Activated naive CD8-positive, alpha-beta T cell (primary cell): ENCODE results near the gene PLAC9.
"Not testable (repeated sequence)": the region's sequence is repeated elsewhere in the genome, so short reads cannot be mapped to it uniquely, and the experiment has no call there.

Experiments
- H3K27ac Mint-ChIP-seq: one replicate; pipeline ENCODE4 v1.8.0; 2021; ENCODE audit warnings: mixed read lengths
- H3K27me3 Mint-ChIP-seq: one replicate; pipeline ENCODE4 v1.8.0; 2021; ENCODE audit warnings: mixed read lengths
- H3K36me3 Mint-ChIP-seq: one replicate; pipeline ENCODE4 v1.8.0; 2021; ENCODE audit warnings: mixed read lengths
- H3K4me1 Mint-ChIP-seq: one replicate; pipeline ENCODE4 v1.8.0; 2021; ENCODE audit warnings: low read depth, mixed read lengths
- H3K4me3 Mint-ChIP-seq: one replicate; pipeline ENCODE4 v1.8.0; 2021; ENCODE audit warnings: mild to moderate bottlenecking, mixed read lengths
- H3K9me3 Mint-ChIP-seq: one replicate; pipeline ENCODE4 v1.8.0; 2021; ENCODE audit warnings: low read depth, mixed read lengths

Gene PLAC9

DNA sequence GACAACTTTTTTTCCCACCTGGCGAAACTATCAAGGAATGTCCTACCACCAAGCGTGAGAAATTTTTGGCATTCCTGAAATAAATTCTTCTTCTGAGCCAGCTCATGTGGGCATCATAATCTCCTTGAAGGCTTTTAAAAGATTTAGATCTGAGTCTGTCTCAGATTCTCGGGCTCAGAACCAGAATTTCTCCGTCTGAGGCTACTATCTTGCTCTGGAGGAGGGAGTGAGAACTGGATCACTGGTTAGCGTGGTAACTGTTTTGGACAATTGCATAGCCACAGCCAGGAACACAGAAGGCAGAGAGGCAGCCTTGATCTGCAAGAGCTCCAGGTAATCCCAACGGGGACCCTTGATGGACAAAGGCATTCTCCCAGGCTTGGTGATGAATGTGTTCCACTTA lies 1.0 kb upstream of the PLAC9 start:
- Mint-ChIP-seq H3K36me3 (no peaks in the 10 kb centered on the region), H3K27me3 (peaks cover 18% of the 10 kb centered on the region), H3K4me3 (no peak overlapping the region)

DNA sequence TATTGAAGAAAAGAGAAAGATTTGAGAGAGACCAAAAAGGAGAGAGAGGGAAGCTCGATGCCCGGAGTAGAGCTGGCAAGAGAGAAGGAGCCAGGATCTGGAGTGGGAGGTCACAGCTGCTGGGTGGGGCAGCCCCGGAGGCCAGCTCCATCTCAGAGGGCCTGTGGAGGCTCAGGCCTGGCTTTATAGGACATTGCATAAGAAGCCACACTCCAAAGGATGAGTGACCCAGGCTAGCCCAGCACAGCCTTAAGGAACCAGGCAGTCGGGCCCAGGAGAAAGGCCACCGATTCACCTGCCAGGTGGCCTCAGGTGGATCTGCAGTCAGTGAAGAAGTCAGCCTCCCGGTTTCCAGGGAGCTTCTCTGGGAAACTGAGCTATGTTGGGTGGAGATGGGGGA lies 676 bp downstream of the PLAC9 start:
- Mint-ChIP-seq H3K4me3 (no peak overlapping the region), H3K4me1 (peaks cover 7% of the 10 kb centered on the region)

More for the DNA sequence above, 1.0 kb upstream of the PLAC9 start:
- H3K9me3 Mint-ChIP-seq, result no peaks in the 10 kb centered on the region
- H3K4me1 Mint-ChIP-seq, result peaks cover 7% of the 10 kb centered on the region
- H3K27ac Mint-ChIP-seq, result no peak overlapping the region

DNA sequence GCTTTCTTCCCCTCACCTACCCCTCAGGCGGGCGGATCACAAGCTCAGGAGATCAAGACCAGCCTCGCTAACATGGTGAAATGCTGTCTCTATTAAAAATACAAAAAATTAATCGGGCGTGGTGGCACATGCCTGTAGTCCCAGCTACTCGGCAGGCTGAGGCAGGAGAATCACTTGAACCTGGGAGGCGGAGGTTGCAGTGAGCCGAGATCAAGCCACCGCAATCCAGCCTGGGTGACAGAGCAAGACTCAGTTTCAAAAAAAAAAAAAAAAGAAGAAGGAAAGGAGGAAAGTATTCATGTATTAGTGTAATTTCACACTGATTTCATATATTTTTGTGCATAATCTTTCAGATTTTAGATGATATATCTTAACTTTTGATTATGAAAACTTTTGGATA lies 1.2 kb downstream of the PLAC9 start:
- not testable (repeated sequence) for H3K4me3 Mint-ChIP-seq, H3K4me1 Mint-ChIP-seq, H3K36me3 Mint-ChIP-seq, H3K9me3 Mint-ChIP-seq, H3K27ac Mint-ChIP-seq
- H3K27me3 Mint-ChIP-seq, result peaks cover 22% of the 10 kb centered on the region

More for the DNA sequence above, 676 bp downstream of the PLAC9 start:
- H3K27ac Mint-ChIP-seq, result no peak overlapping the region
- H3K27me3 Mint-ChIP-seq, result peaks cover 21% of the 10 kb centered on the region
- H3K36me3 Mint-ChIP-seq, result no peaks in the 10 kb centered on the region
- H3K9me3 Mint-ChIP-seq, result no peaks in the 10 kb centered on the region

DNA sequence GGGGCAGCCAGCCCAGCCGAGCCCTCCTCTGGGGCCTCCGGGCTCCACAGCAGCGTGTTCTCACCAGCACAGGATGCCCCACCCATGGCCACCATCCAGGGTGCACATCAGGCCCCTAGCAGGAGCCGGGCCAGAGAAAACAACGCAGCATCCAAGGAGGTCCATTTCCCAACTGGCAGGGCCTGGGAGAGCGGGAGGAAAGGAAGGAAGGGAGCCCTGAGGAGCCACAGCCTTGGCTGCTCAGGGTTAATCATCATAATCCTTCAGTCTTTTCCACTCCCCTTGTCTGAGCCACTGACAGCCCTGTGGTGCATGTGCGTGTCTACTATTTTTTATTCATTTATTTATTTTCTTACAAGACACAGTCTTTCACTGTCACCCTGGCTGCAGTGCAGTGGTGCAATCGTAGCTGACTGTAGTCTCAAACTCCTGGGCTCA lies 3.6 kb downstream of the PLAC9 start:
- H3K27ac Mint-ChIP-seq, result no peak overlapping the region
- no peaks in the 10 kb centered on the region for H3K9me3 Mint-ChIP-seq
- H3K27me3 Mint-ChIP-seq, result peaks cover 21% of the 10 kb centered on the region
- peaks cover 7% of the 10 kb centered on the region for H3K4me1 Mint-ChIP-seq
- H3K4me3 Mint-ChIP-seq, result no peak overlapping the region
- no peaks in the 10 kb centered on the region for H3K36me3 Mint-ChIP-seq

DNA sequence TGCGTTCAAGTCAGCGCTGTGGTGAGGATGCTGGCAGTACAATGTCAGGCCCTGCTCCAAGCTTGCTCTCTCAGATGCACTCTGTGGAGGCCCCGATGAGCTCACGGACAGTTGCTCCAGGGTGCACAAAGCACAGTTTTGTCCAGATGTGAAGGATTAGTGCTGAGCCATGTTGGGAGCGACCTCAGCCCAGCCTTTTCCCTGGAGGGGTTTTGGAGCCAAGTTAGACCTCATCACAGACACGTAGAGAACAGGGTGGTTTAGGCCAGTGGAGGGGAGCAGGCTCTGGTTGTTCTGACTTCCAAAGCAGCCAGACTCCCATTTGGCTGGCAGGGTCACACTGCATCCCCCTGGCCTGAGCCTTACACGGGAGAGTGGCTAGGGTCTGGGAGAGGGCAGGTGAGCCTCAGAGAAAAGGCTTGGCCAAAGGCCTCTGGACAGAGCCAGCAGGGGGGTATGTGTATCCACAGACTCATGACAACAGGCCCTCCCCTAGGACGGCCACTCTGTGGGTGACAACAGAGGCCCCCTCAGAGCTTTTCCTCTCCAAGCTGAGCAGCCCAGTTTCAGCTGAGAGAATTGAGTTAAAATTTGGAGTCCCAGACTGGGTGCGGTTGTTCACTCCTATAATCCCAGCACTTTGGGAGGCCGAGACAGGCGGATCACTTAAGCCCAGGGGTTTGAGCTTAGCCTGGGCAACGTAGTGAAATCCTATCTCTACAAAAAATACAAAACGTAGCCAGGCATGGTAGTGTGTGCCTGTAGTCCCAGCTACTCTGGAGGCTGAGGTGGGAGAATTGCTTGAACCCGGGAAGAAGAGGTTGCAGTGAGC lies 4.7 kb downstream of the PLAC9 start:
- Mint-ChIP-seq H3K9me3 (no peaks in the 10 kb centered on the region), H3K36me3 (no peaks in the 10 kb centered on the region), H3K27ac (no peak overlapping the region), H3K4me1 (peaks cover 3% of the 10 kb centered on the region), H3K4me3 (no peak overlapping the region), H3K27me3 (peaks cover 12% of the 10 kb centered on the region)

DNA sequence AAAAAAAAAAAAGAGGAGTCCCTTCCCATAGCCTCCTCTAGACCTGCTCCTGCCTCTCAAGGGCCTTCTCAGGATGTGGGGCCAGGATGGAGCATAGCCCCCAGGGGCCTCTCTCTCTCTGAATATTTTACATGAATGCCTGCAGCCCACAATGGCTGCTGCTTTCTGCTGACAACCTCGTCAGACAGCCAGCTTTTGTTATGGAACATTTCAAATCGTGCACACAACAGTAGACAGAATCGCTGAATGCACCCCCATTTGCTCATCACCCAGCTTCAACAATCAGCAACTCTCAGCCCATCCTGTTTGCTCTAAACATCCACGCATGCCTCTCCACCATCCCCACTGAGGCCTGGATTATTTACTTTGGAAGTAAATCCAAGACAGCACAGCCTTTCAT lies 5.4 kb downstream of the PLAC9 start:
- H3K4me1 Mint-ChIP-seq, result peaks cover 1% of the 10 kb centered on the region
- no peaks in the 10 kb centered on the region for H3K36me3 Mint-ChIP-seq
- no peak overlapping the region for H3K4me3 Mint-ChIP-seq
- H3K27me3 Mint-ChIP-seq, result peaks cover 10% of the 10 kb centered on the region
- no peak overlapping the region for H3K27ac Mint-ChIP-seq
- no peaks in the 10 kb centered on the region for H3K9me3 Mint-ChIP-seq

DNA sequence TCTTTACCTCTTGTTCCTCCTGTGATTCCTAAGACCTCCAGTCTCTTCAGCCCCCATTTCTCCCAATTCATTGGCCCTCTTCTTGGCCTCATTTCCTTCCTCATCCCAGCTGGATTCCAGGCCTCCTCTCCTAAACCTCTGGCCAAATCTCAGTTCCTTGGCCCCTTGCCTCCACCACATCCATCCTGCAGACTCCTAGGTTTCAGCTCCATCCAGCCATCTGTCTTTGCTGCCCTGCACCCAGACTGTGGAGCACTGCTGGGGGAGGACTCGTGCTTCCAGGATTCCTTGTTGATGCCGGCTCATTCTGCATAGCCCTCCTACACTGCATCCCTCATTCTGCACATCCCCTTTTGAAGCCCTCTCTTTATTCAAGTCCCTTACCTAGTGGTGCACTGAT lies 6.7 kb downstream of the PLAC9 start:
- peaks cover 7% of the 10 kb centered on the region for H3K4me1 Mint-ChIP-seq
- H3K9me3 Mint-ChIP-seq, result no peaks in the 10 kb centered on the region
- H3K4me3 Mint-ChIP-seq, result no peak overlapping the region
- no peaks in the 10 kb centered on the region for H3K36me3 Mint-ChIP-seq
- H3K27ac Mint-ChIP-seq, result no peak overlapping the region
- H3K27me3 Mint-ChIP-seq, result peaks cover 5% of the 10 kb centered on the region

DNA sequence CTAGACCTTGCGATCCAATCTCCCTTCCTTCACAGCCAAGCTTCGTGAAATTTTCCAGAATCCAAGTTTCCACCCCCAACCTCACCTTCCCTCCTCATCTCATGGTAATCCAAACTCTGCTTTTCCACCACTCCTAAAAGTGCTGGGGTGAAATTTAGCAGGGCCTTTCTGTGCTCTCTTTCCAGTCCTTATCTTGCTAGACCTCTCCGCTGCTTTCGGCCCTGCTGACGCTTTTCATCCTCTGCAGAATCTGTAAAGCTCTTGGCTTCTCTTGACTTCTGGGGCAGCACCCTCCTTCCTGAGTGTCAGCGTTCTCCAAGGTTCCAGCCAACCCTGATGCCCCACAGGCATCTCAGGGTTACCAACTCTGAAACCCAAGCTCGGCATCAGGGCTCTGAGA lies 7.7 kb downstream of the PLAC9 start:
- H3K36me3 Mint-ChIP-seq, result no peaks in the 10 kb centered on the region
- peaks cover 14% of the 10 kb centered on the region for H3K4me1 Mint-ChIP-seq
- no peak overlapping the region for H3K4me3 Mint-ChIP-seq
- H3K9me3 Mint-ChIP-seq, result no peaks in the 10 kb centered on the region
- peaks cover 5% of the 10 kb centered on the region for H3K27me3 Mint-ChIP-seq
- H3K27ac Mint-ChIP-seq, result no peak overlapping the region

DNA sequence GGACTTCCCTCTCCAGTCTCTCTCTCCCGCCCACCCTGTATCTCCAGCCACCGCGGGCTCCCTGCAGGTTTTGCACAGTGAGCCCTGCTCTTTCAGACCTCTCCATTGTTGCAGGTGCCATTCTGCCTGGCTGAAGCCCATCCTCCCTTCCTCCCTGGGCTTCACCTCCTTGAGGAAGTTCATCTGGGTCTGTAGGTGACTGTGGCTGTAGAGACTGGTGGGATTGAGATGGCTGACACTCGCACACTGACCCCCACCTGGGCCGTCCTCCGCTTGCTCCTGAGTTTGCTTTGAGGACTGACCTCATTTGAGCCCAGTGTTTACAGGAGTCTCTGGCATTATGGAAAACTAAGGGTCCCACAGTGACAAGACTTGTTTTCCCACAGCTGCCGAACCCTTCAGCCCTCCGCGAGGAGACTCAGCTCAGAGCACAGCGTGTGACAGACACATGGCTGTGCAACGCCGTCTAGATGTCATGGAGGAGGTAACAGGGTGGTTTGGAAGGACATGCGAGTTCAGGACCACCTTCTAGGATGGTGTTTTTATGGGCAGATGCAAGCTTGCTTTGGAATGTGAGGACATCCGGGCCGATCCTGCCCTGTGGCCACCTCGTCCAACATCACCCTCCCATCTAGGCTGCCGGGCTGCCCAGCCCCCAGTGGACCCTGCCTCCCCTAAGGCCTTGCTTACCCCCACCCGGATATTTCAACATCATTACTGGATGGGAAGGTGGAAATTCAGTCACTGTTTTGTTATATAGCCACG lies 9.3 kb downstream of the PLAC9 start:
- H3K4me3 Mint-ChIP-seq, result no peak overlapping the region
- no peaks in the 10 kb centered on the region for H3K36me3 Mint-ChIP-seq
- peaks cover 17% of the 10 kb centered on the region for H3K4me1 Mint-ChIP-seq
- H3K9me3 Mint-ChIP-seq, result no peaks in the 10 kb centered on the region
- peaks cover 5% of the 10 kb centered on the region for H3K27me3 Mint-ChIP-seq
- no peak overlapping the region for H3K27ac Mint-ChIP-seq

DNA sequence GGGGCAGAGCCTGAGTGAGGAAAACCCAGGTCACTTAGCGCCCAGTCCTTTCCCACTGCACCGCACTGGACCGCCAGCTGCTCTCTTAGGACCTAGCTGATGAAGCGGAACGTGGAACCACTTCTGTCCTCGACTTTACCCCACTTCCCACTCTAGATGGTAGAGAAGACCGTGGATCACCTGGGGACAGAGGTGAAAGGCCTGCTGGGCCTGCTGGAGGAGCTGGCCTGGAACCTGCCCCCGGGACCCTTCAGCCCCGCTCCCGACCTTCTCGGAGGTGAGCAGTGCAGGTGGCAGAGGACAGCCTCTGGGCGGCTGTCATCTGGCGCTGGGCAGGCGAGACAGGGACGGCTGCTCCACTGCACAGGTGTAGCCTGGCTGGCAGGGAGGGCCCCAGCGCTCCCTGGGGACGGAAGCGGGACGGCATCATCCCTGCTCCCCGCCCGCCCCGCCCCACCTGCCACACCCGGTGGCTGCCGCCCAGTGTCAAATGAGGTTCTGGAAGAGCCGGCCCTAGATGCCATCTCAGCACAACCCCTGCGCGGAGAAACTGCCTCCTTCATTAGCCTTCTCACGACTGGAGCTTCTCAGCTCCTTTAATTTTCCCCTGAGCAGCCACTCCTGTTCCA lies 11.7 kb downstream of the PLAC9 start:
- H3K4me1 Mint-ChIP-seq, result peaks cover 17% of the 10 kb centered on the region
- peaks cover 4% of the 10 kb centered on the region for H3K36me3 Mint-ChIP-seq
- no peak overlapping the region for H3K27ac Mint-ChIP-seq
- H3K27me3 Mint-ChIP-seq, result peaks cover under 1% of the 10 kb centered on the region
- peak overlapping the region; percentile 81 for H3K4me3 Mint-ChIP-seq
- no peaks in the 10 kb centered on the region for H3K9me3 Mint-ChIP-seq

DNA sequence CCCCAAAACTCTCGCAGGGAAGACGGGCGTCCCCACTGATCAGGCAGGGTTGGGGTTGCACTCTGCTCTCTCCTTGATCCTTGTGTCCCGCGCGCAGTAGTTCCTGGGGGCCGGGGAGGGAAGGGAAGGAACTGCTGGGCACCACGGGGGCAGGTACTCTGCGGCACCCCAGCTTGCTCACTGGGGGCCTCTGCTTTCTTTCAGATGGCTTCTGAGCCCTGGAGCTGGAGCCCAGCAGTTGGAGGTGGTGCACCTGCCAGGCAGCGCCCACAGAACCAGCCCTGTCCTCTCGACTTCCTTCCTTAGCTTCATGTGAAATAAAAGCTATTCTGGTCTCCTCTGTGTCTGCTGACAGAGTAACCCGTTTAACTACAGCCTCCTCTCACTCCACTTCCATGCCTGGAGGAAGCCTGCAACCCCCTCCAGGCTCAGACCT lies 12.2 kb downstream of the PLAC9 start:
- Mint-ChIP-seq H3K36me3 (peaks cover 6% of the 10 kb centered on the region), H3K27me3 (no peaks in the 10 kb centered on the region), H3K4me3 (peak overlapping the region; percentile 81), H3K9me3 (no peaks in the 10 kb centered on the region), H3K27ac (peak overlapping the region; percentile 79), H3K4me1 (peaks cover 17% of the 10 kb centered on the region)

DNA sequence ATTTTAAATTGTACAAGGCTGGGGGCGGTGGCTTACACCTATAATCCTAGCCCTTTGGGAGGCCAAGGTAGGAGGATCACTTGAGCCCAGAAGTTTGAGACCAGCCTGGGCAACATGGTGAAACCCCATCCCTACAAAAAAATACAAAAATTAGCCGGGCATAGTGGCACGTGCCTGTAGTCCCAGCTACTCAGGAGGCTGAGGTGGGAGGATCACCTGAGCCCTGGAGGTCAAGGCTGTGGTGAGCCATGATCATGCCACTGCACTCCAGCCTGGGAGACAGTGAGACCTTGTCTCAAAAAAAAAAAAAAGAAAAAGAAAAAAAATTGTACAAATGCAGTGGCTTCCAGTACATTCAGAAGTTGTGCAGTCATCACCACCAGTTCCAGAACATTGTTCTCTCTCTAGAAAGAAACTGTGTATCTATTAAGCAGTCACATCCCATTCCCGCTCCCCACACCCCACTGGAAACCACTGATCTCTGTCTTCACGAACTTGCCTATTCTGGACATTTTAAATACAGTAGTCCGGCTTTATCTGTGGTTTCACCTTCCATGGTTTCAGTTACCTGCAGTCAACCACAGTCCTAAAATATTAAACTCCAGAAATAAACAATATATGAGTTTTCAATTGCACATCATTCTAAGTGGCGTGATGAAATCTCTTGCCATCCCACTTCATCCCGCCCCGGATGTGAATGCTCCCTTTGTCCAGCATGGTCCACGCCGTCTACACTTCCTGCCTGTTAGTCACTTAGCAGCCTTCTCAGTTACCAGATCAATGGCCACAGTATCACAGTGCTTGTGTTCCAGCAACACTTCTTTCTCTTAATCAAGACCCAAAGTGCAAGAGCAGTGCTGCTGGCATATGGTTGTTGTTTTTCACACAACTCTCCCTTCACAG lies 13.1 kb downstream of the PLAC9 start:
- peak overlapping the region; percentile 17 for H3K4me3 Mint-ChIP-seq
- peaks cover 12% of the 10 kb centered on the region for H3K36me3 Mint-ChIP-seq

DNA sequence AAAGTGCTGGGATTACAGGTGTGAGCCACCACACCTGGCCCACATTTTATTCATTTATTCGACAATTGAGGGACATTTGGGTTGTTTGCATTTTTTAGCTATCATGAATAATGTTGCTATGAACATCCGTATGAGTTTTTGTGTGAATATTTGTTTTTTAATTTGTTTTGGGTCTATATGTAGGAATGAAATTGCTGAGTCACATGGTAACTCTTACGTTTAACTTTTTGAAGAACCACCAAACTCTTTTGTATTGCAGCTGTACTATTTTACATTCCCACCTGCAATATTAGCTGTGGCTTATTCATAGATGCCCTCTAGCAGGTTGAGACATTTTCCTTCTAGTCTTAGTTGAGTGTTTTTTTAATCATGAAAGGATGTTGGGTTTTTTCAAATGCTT lies 14.4 kb downstream of the PLAC9 start:
- Mint-ChIP-seq H3K4me1 (peaks cover 19% of the 10 kb centered on the region), H3K9me3 (no peaks in the 10 kb centered on the region), H3K36me3 (peaks cover 21% of the 10 kb centered on the region), H3K27ac (no peak overlapping the region), H3K27me3 (no peaks in the 10 kb centered on the region), H3K4me3 (no peak overlapping the region)

More for the DNA sequence above, 13.1 kb downstream of the PLAC9 start:
- H3K27me3 Mint-ChIP-seq, H3K9me3 Mint-ChIP-seq: not testable (repeated sequence)
- Mint-ChIP-seq H3K27ac (peak overlapping the region; percentile 55), H3K4me1 (peaks cover 17% of the 10 kb centered on the region)

DNA sequence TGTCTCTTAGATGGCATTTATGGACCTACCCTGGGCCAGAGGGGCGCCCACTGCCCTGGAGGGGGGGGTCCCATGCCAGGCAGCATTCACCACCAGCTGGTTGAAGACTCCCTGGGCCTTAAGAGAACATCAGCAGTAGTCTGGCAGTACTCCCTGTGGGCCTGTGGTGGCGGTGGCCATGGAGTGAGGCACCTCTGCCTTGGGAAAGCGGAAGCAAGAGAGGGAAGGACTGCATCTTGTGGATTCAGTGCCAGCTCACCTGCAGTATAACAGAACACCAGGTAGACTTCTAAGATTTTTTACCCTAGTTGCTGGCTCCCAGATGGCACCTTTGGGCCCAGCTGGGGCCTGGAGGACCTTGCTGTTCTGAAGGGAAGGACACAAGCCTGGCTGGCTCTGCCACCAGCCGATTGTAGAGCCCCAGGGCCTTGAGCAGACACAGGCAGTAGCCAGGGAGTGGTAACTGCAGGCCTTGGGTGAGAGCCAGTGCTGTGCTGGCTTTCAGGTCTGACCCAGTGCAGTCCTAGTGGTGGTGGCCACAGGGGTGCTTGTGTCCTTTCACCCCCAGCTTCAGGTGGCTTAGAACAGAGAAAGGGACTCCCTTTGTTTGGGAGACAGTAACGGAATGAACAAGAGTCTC lies 15.8 kb downstream of the PLAC9 start:
- H3K27me3 Mint-ChIP-seq, result no peaks in the 10 kb centered on the region
- H3K4me3 Mint-ChIP-seq, result no peak overlapping the region
- H3K27ac Mint-ChIP-seq, result peak overlapping the region; percentile 34
- peaks cover 21% of the 10 kb centered on the region for H3K4me1 Mint-ChIP-seq
- no peaks in the 10 kb centered on the region for H3K9me3 Mint-ChIP-seq
- peaks cover 29% of the 10 kb centered on the region for H3K36me3 Mint-ChIP-seq
